GM19240 (cell line): ENCODE results near the gene B4GALNT3.
"Not testable (repeated sequence)": the region's sequence is repeated elsewhere in the genome, so short reads cannot be mapped to it uniquely, and the experiment has no call there.

Source experiments
- DNase-seq: peaks from one replicate; pipeline ENCODE4 v3.0.0; 2011; ENCODE audit warnings: low spot score; ENCODE audit not compliant: insufficient read length

Gene B4GALNT3

GRCh38 chr12:574475-575128, 114.9 kb downstream of the B4GALNT3 start:
- no peak for DNase-seq

DNA sequence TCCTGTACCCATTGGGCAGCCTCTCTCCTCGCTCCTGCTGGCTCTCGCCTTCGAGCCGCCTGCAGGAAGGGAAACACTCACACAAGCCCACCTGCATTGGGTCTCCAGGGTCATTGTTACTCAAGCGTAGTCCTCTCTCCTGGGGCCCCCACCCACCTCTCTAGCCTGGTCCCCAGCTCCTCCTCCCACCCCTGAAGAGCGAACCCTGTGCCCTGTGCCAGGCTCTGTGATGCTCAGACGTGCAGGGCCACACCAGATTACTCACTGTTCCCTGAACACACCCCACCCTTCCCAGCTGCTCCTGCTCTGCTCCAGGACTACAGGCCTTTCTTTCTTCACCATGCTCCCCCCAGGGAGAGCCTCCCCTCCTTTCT, 115.4 kb downstream of the B4GALNT3 start:
- DNase-seq = no peak

DNA sequence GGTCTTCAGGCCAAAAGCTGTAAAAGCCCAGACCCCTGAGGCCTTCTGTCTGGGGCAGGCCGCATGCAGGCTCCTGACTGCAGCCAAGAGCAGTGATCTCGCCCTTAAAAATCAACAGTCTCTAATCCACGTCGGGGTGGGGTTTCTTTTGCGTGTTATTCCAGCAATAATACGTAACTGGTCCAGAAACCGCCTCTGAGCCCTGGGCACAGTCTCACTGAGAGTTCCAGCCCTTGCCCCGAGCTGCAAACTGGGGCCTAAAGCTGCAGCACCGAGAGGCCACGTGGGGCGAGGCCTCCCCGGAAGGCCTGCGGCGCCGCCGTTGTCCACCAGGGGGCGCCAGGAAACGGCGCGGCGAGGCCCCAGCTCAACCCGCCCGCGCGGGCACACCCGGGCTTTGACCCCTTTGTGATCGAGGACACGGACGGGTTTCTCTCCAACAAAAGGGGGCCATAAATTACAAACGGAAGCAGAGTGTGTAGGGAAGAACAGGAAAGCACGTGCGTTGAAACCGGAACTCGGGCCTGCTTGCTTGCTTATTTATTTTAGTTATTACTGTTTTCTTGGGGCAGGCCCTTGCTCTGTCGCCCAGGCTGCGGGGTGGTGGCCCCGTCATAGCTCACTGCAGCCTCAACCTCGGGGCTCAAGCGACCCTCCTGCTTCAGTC, 116.3 kb downstream of the B4GALNT3 start:
- peak; percentile 89 for DNase-seq

GRCh38 chr12:576615-577110, 116.9 kb downstream of the B4GALNT3 start:
- no peak for DNase-seq

GRCh38 chr12:577994-578747, 118.4 kb downstream of the B4GALNT3 start:
- not testable (repeated sequence) for DNase-seq

DNA sequence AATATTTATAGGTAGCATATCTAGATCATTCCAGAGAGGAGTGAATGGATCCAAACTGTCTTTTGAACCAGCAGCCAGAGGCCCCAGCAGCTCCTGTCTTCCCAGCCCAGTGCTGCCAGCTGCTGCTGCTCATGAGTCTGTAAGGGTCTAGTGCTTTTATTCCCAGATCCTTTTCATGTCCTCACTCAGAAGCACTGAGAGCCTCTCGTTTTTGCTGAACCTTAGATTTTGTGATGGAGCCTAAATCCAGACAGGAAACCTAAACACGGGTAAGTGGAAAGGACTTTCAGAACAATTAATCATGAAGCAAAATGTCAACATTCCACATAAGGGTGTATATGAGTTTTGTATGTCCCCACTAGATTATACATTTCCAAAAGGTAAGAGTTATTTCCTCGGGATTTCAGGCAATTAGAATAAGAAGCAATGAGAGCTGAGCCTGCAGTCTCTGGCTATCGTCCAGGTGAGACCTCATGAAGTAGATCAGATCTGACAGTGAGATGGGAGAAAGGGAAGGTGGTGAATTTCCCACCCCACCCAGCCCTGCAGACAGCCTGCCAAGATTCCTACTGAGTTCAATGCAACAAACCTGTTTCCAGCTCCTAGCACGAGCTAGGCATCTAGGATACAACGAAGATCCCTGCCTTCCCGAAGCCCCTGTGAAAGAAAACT, 119.1 kb downstream of the B4GALNT3 start:
- DNase-seq = no peak

- no peak for DNase-seq
Measured at GRCh38 chr12:579420-580110, 119.8 kb downstream of the B4GALNT3 start.

DNA sequence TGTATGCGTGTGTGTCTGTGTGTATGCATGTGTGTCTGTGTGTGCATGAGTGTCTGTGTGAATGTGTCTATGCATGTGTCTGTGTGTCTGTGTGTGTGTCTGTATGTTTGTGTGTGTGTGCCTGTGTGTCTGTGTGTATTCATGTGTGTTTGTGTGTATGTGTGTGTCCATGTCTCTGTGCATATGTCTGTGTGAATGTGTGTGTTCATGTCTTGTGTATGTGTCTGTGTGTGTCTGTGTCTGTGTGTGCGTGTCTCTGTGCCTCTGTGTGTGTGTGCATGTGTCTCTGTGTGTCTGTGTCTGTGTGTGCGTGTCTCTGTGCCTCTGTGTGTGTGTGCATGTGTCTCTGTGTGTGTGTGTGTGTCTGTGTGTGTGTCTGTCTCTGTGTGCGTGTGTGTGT, 121.1 kb downstream of the B4GALNT3 start:
- no peak for DNase-seq

GRCh38 chr12:581321-581720, 121.6 kb downstream of the B4GALNT3 start:
- DNase-seq = no peak

- DNase-seq = no peak
Measured at GRCh38 chr12:581746-582145, 122.0 kb downstream of the B4GALNT3 start.

DNA sequence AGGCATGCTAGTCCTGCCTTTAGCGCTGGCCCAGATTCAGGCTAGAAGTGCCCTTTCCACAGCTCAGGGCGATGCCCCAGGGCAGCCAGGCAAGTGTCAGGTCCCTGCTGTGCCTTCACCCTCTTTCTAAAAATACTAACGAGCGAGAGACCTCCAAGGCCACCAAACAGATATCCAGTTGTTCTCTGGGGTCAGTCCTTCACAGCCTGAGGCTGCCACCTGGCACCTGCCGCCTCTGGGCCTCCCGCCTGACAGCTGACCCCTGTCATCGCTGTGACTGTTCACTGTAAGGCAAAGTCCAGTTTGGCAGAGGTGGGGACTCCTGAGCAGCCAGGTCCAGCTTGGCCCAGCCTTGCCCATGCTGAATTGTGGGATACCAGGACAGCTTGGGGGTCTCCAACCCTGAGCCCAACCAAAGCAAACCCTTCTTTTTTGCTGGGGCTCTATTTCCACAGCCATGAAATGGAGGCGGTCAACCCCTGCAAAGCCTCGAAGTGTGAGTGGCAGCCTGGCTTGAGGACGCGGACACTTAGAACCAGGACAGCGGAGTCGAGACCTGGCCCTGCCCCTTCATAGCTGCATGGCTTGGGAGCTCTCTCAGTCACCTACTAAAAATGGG, 123.6 kb downstream of the B4GALNT3 start:
- no peak for DNase-seq

- DNase-seq = no peak
Measured at GRCh38 chr12:585062-586061, 125.6 kb downstream of the B4GALNT3 start.

DNA sequence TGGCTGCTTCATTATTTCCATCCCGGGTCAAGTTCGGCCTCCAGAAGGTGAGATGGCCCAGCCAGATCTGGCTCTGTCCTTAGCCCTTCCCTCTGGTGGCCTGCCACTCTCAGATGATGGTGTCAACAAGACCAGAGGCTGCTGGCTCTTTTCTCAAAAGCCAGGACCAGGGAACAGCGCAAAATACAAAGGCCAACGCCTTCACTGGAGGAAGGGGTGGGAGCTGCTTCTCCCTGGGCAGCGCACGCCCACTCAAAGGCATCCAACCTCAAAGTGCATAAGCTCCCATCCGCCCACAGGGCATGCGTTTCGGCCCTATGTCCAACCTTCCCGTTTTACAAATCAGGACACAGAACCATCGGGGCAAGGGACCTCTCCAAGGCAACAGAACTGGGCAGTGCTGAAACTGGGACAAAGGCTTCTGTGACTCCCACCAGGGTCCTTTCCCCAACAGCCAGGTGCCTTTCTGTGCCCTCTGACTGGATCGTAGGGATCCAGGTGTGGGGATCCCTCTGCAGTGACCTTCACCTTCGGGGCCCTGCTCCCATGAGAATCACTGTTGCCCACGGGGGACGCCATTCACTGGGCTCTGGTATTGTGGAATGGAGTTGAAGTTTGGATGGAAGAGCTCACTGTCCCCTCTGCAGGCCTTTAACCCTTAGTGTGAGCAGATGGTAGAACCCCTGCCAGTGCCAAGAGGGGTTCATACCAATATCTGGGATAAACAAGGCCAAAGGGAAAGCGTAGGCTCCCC, 126.8 kb downstream of the B4GALNT3 start:
- DNase-seq = no peak

GRCh38 chr12:587132-588023, 127.6 kb downstream of the B4GALNT3 start:
- no peak for DNase-seq

DNA sequence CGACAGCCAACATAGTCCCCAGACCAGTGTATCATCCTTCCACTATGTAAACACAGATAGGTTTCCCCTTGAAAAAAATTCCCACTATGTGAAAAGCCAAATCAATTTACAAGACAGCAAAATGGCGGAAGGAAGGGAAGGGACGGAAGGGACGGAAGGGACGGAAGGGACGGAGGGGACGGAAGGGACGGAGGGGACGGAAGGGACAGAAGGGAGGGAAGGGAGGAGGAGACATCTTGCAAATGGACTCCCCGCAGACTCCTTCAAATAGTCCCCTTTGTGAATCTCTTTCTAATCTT, 128.2 kb downstream of the B4GALNT3 start:
- no peak for DNase-seq

DNA sequence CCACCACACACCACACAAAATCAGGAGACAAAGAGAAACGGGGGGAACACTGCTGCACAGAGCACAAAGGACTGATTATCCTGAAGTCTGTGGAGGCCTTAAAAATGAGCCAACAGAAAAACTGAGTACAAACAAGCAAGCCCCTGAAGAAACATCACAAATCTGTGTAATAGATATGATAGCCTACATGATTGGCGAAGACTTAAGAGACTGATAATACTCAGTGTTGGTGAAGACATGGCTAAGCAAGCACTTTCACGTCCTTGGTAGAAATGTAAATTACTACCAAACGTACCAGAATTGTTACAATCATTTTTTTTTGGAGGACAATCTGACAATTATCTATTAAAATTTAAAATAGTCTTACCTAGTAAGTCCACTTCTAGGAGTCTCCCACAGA, 128.9 kb downstream of the B4GALNT3 start:
- DNase-seq = no peak

DNA sequence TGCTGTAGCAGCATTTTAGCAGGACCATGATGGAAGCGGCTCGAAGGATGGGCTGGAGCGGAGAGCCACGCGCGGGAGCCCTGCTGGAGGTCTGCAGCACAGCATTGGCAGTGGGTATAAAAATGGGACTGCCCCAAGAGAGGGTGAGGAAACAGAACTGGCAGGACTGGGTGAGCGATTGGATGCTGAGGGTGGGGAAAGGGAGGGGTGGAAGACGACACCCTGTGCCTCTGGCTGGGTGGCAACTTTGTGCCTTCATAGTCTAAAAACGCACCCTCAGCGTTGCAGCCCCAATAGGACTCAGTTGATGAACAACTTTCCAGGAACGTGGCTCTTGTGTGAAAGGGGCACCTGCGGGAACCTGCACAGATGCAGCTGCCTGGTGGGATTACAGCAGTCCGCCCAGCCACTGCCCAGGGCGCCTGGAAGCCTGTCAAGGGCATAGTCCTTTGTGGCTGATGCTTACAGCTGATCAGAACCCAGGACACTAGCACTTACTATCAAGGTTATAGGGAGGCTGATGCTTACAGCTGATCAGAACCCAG, 130.5 kb downstream of the B4GALNT3 start:
- no peak for DNase-seq
